ENCODE measurements around the gene CYB5D1. TPM values are rescaled to one million over a fixed set of nuclear protein-coding genes. Genes with fewer than 3 reads are reported as not detected.

Gene CYB5D1
- total RNA-seq, 1 experiment from 2014 or later: 4.6 TPM

GRCh38 chr17:7894866-7895265 lies 37.1 kb downstream of the CYB5D1 start:
- DNase-seq (ENCODE audit: low read depth): no peak
- in situ Hi-C loops (cut with HindIII; ENCODE audit: low pct_unique_long_range_greater_than_20kb, low sequenced_read_pairs): no loop called here

- no peak for DNase-seq (ENCODE audit: low read depth)
- in situ Hi-C loops (cut with HindIII; ENCODE audit: low pct_unique_long_range_greater_than_20kb, low sequenced_read_pairs): no loop called here
These were observed 39.3 kb downstream of the CYB5D1 start for GRCh38 chr17:7897090-7897489.

GRCh38 chr17:7897773-7898172 lies 40.0 kb downstream of the CYB5D1 start:
- in situ Hi-C loops (cut with HindIII; ENCODE audit: low pct_unique_long_range_greater_than_20kb, low sequenced_read_pairs): no loop called here
- no peak for DNase-seq (ENCODE audit: low read depth)

GRCh38 chr17:7903154-7904103 lies 45.6 kb downstream of the CYB5D1 start:
- in situ Hi-C loops (cut with HindIII; ENCODE audit: low pct_unique_long_range_greater_than_20kb, low sequenced_read_pairs): no loop called here
- DNase-seq (ENCODE audit: low read depth): no peak

- in situ Hi-C loops (cut with HindIII; ENCODE audit: low pct_unique_long_range_greater_than_20kb, low sequenced_read_pairs): no loop called here
- DNase-seq (ENCODE audit: low read depth): no peak
These were observed 51.3 kb downstream of the CYB5D1 start for GRCh38 chr17:7909089-7909488.

- DNase-seq (ENCODE audit: low read depth): no peak
- in situ Hi-C loops (cut with HindIII; ENCODE audit: low pct_unique_long_range_greater_than_20kb, low sequenced_read_pairs): no loop called here
These were observed 52.5 kb downstream of the CYB5D1 start for GRCh38 chr17:7910281-7910680.

- in situ Hi-C loops (cut with HindIII; ENCODE audit: low pct_unique_long_range_greater_than_20kb, low sequenced_read_pairs): no loop called here
- DNase-seq (ENCODE audit: low read depth): no peak
These were observed 52.9 kb downstream of the CYB5D1 start for GRCh38 chr17:7910711-7911110.

- in situ Hi-C loops (cut with HindIII; ENCODE audit: low pct_unique_long_range_greater_than_20kb, low sequenced_read_pairs): no loop called here
- no peak for DNase-seq (ENCODE audit: low read depth)
These were observed 53.3 kb downstream of the CYB5D1 start for GRCh38 chr17:7911116-7911515.

Other genes with a start within 250 kb of the CYB5D1 start
- gene FXR2, start 243.1 kb upstream of the CYB5D1 start, total RNA-seq (2014; rRNA removed; shearing (Covaris generic); ENCODE audit: low replicate concordance): 45.5 and 48.8 TPM in 2 replicates
- 49.8 and 51.8 TPM in 2 replicates for gene SAT2, start 230.2 kb upstream of the CYB5D1 start, total RNA-seq (2014; rRNA removed; shearing (Covaris generic); ENCODE audit: low replicate concordance)
- gene SHBG, start 227.9 kb upstream of the CYB5D1 start, total RNA-seq (2014; rRNA removed; shearing (Covaris generic); ENCODE audit: low replicate concordance): 0.20 TPM in 1 of 2 replicates, not detected in the other
- gene ATP1B2, start 207.1 kb upstream of the CYB5D1 start, total RNA-seq (2014; rRNA removed; shearing (Covaris generic); ENCODE audit: low replicate concordance): not detected in 2 replicates
- gene TP53, start 170.5 kb upstream of the CYB5D1 start, total RNA-seq (2014; rRNA removed; shearing (Covaris generic); ENCODE audit: low replicate concordance): 24.4 and 27.3 TPM in 2 replicates
- 18.6 and 23.1 TPM in 2 replicates for gene WRAP53, start 169.5 kb upstream of the CYB5D1 start, total RNA-seq (2014; rRNA removed; shearing (Covaris generic); ENCODE audit: low replicate concordance)
- not detected in 2 replicates for gene EFNB3, start 152.8 kb upstream of the CYB5D1 start, total RNA-seq (2014; rRNA removed; shearing (Covaris generic); ENCODE audit: low replicate concordance)
- gene DNAH2, start 140.3 kb upstream of the CYB5D1 start, total RNA-seq (2014; rRNA removed; shearing (Covaris generic); ENCODE audit: low replicate concordance): 1.0 TPM in 1 of 2 replicates, not detected in the other
- 0.27 TPM in 1 of 2 replicates, not detected in the other for gene KDM6B, start 23.8 kb upstream of the CYB5D1 start, total RNA-seq (2014; rRNA removed; shearing (Covaris generic); ENCODE audit: low replicate concordance)
- gene TMEM88, start 2.9 kb upstream of the CYB5D1 start, total RNA-seq (2014; rRNA removed; shearing (Covaris generic); ENCODE audit: low replicate concordance): not detected in 2 replicates
- gene NAA38, start 444 bp upstream of the CYB5D1 start, total RNA-seq (2014; rRNA removed; shearing (Covaris generic); ENCODE audit: low replicate concordance): 52.9 and 61.3 TPM in 2 replicates
- 21.3 and 23.8 TPM in 2 replicates for gene CHD3, start 30.8 kb downstream of the CYB5D1 start, total RNA-seq (2014; rRNA removed; shearing (Covaris generic); ENCODE audit: low replicate concordance)
- gene RNF227, start 58.3 kb downstream of the CYB5D1 start, total RNA-seq (2014; rRNA removed; shearing (Covaris generic); ENCODE audit: low replicate concordance): 2.0 and 2.6 TPM in 2 replicates
- 0.29 TPM in 1 of 2 replicates, not detected in the other for gene KCNAB3, start 71.9 kb downstream of the CYB5D1 start, total RNA-seq (2014; rRNA removed; shearing (Covaris generic); ENCODE audit: low replicate concordance)
- 0.71 and 6.5 TPM in 2 replicates for gene TRAPPC1, start 73.9 kb downstream of the CYB5D1 start, total RNA-seq (2014; rRNA removed; shearing (Covaris generic); ENCODE audit: low replicate concordance)
- gene CNTROB, start 74.2 kb downstream of the CYB5D1 start, total RNA-seq (2014; rRNA removed; shearing (Covaris generic); ENCODE audit: low replicate concordance): 16.6 and 27.1 TPM in 2 replicates
- gene GUCY2D, start 144.6 kb downstream of the CYB5D1 start, total RNA-seq (2014; rRNA removed; shearing (Covaris generic); ENCODE audit: low replicate concordance): not detected in 2 replicates
- not detected in 2 replicates for gene ALOX15B, start 181.1 kb downstream of the CYB5D1 start, total RNA-seq (2014; rRNA removed; shearing (Covaris generic); ENCODE audit: low replicate concordance)
- gene ALOX12B, start 229.7 kb downstream of the CYB5D1 start, total RNA-seq (2014; rRNA removed; shearing (Covaris generic); ENCODE audit: low replicate concordance): 0.74 TPM in 1 of 2 replicates, not detected in the other

Data from Caki2 (cell line).